HG02678 (cell line): ENCODE data around the gene WDR93.
A peak's percentile ranks its signal among the peaks of the same experiment; 100 is the strongest.

ENCODE experiments used
- ATAC-seq: cut with Tn5 transposase; IDR thresholded peaks from one replicate; pipeline ENCODE4 v1.9.1; 2021; ENCODE audit warnings: mild to moderate bottlenecking, moderate library complexity; ENCODE audit not compliant: unreplicated experiment

Gene WDR93

DNA sequence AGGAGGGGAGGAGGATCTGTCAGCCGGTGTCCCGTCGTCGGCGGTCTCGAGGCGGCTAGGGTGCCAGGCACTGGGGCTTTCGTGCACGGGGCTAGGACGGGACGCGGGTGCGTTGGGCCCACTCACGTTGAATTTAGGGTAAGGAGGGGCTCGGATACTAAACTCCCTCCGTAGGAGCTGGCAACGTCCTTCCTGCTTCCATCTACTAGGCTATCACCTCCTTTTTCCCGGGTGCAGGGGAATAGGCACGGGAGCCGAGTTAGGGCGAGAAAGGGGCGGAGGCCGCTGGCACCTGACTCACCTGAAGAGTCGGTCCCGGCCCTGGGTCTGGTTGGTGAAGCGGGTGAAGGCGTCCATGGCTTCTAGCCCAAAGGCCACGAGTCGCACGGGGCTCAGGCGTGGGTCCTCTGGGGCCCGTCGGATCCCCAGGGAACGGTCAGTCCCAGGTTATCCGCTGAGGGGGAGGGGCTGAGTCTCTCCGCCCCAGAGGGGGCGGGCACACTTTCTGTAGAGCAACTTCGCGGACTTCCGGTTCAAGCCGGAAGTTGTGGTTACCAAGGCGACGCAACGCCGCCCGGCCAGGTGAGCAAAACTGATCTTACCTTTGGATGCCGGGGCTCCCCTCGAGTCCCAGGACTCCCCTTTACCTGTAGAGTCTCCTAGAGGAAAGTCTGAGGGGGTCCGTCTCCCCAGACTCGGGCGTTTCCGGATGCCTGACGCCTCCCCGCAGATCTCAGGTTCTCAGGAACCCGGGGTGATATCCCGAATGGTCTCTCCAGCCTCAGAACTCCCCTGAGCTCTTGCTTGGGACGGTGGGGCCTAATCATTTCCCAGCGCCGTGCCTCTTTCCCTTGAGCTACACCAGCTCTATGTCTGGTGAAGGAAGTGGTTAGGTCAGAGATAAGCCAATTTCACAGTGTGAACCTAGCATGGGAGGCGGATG, at the start of gene WDR93, which contains the start of gene PEX11A:
TSS of gene WDR93 (plus strand) at position 536 of the 943 bp plus-strand sequence. CDS start 10,936 bp downstream, outside the sequence.
TSS of gene PEX11A (minus strand) at position 479 of the 943 bp plus-strand sequence. CDS start at position 357, 122 bp downstream.
- ATAC-seq, result peak; percentile 90

- ATAC-seq, result no peak
Measured at GRCh38 chr15:89641053-89641452, 49.6 kb upstream of the WDR93 start.

DNA sequence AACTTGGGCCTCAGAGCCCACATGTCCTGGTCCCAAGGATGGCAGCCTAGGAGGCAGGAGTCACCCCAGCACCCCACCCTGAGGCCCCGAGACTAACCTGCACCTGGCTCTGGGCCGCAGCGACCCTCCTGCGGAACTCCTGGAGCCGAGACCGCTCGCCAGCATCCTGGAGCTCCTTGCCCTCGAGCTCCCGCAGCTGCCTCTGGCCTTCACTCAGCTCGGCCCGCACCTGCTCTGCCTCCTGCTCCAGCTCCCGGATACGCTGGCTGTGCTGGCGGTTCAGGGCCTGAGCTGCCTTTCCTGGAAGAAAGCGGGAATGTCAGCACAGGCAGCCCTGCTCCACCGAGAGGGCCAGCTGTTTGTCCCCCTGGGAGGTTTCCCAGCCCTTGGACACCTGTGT, 48.5 kb upstream of the WDR93 start:
- no peak for ATAC-seq

- ATAC-seq, result no peak
Measured at GRCh38 chr15:89645680-89646079, 44.9 kb upstream of the WDR93 start.

DNA sequence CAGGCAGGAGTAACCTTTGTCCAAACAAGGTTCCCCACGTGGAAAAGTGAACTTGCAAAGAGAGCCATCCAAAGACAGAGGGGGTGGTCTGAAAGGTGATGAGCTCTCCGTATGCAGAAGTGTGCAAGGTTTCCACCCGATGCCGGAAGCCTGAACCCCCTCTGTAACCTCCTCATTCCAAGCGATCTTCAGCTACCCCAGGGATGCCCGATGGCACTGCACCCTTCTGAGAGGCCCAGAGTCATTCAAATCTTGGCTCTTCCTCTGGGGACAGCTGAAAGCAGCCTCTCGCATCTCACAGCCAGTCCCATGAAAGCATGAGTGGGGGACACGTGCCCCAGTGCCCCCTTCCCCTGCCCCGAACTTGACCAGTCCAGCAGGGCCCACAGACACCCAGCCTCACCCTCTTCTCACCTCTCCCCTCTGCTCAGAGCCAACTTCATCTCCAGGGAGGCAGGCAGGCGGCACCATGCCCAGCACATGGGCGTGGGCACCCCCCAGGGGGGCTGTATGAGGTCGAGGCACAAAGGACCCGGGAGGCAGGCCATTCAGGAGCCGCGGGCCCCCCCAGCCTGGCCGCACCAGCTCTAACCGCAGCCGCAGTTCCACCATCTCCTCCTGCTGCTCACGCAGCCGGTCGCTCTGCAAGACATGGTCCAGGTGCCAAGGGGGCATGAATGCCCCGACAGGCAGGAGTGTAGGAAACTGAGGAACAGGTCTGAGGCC, 44.0 kb upstream of the WDR93 start:
- no peak for ATAC-seq

- ATAC-seq, result no peak
Measured at GRCh38 chr15:89647191-89647851, 43.3 kb upstream of the WDR93 start.

- ATAC-seq, result no peak
Measured at GRCh38 chr15:89648106-89649012, 42.3 kb upstream of the WDR93 start.

DNA sequence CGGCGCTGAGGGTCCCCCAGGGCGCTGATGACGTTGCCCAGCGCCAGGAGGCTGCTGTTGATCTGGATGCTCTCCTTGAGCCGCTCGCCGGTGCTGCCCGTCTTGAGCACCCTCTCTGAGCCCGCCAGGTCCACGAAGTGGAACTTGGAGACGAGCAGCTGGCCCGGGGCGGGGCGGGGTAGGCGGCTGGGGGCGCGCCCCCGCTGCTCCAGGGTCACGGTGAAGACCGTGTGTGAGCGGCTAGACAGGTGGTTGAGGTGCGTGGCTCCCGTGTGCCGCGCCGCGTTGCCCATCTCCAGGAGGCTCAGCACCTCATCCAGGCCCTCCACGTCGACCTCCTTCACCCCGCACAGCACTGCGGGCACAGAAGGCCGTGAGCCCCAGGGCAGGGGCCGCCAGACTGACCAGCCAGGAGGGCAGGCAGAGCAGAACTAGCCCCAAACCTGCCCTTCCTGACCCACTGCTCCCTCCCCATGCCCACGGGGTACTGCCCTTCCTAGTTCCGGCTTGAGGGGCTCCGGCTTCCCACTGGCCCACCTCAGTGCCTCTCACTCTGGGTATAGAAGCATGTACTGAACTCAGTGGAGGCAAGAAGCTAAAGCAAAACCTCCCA, 41.5 kb upstream of the WDR93 start:
- no peak for ATAC-seq

DNA sequence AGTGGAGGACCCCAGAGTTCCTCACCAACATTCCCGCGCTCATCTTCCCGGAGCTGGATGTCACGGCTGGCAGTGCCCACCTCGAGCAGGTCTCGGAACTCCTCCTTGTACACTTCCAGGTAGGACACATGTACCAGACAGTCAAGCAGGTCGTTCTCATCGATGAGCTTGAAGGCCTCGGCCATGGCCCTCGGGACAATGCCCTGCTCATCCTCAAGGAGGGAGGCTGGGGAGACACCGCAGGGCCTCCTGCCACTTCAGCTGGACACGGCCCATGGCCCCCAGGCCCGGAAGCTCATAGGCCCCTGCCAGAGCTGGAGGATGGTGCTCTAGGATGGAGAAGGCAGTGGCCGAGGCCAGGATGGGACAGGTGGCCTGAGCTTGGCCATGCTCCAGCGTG, 40.9 kb upstream of the WDR93 start:
- no peak for ATAC-seq

GRCh38 chr15:89652131-89652530, 38.5 kb upstream of the WDR93 start:
- ATAC-seq, result no peak

GRCh38 chr15:89652666-89653065, 37.9 kb upstream of the WDR93 start:
- no peak for ATAC-seq

- ATAC-seq, result no peak
Measured at GRCh38 chr15:89653578-89653977, 37.0 kb upstream of the WDR93 start.

DNA sequence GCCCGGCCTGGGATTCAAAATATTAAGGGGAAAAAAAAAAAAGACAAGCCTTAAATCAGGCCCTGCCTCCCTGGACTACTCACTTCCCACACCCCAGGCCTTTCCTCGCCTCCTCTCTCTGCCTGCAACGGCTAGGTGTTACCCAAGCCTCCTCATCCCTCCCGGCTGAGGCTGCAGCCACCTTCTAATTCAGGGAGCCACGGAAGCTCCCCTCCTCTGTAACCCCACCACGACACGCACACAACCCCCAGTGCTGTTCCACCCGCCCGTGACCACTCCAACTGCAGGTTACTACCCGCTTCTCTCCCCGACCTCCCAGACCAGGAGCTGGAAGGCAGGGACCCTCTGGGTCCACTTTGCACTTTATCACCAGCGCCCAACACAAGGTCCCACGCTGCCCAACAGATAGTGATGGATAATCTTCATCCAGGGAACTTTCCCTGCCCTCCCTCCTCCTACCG, 36.3 kb upstream of the WDR93 start:
- no peak for ATAC-seq

GRCh38 chr15:89654847-89655805, 35.5 kb upstream of the WDR93 start, which contains the start of gene KIF7:
TSS of gene KIF7 (minus strand) at chr15:89655467. CDS start at chr15:89652930, 2,537 bp downstream.
- ATAC-seq, result no peak

- no peak for ATAC-seq
Measured at GRCh38 chr15:89656116-89656815, 34.3 kb upstream of the WDR93 start.

- ATAC-seq, result no peak
Measured at GRCh38 chr15:89657686-89658200, 32.9 kb upstream of the WDR93 start.

DNA sequence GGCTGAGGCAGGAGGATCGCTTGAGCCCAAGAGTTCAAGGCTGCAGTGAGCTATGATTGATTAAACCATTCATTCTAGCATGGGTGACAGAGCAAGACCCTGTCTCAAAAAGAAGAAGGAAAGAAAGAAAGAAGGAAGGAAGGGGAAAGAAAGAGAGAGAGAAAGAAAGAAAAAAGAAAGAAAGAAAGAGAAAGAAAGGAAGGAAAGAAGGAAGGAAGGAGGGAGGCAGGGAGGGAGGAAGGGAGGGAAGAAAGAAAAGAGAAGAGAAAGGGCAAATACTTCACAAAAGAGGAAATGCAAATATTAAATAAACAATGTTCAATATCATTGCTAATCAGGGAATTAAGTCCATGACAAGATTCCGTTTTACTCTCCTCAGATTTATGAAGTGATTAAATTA, 31.3 kb upstream of the WDR93 start:
- no peak for ATAC-seq

- no peak for ATAC-seq
Measured at GRCh38 chr15:89660556-89660955, 30.1 kb upstream of the WDR93 start.
